ENCODE measurements around the gene SOX18.

SOX18 gene

GRCh38 chr20:64036346-64037198, 12.9 kb downstream of the SOX18 start:
- no peak for DNase-seq

GRCh38 chr20:64035933-64036345, 13.5 kb downstream of the SOX18 start, which contains the start of gene C20orf204:
Gene C20orf204 (plus strand): TSS chr20:64036182. CDS start chr20:64036324, 142 bp downstream.
- no peak for DNase-seq

- DNase-seq = no peak
These were observed 14.1 kb downstream of the SOX18 start for GRCh38 chr20:64035066-64035932.

- DNase-seq = no peak
These were observed 15.4 kb downstream of the SOX18 start for GRCh38 chr20:64033981-64034493.

- no peak for DNase-seq
These were observed 16.5 kb downstream of the SOX18 start for GRCh38 chr20:64032706-64033624.

GRCh38 chr20:64031822-64032314, 17.6 kb downstream of the SOX18 start:
- DNase-seq = no peak

GRCh38 chr20:64030371-64031134, 18.9 kb downstream of the SOX18 start:
- no peak for DNase-seq

- no peak for DNase-seq
These were observed 19.9 kb downstream of the SOX18 start for GRCh38 chr20:64029293-64030117.

- no peak for DNase-seq
These were observed 21.3 kb downstream of the SOX18 start for GRCh38 chr20:64027981-64028685.

GRCh38 chr20:64025826-64026412, 23.5 kb downstream of the SOX18 start:
- no peak for DNase-seq

- DNase-seq = no peak
These were observed 24.2 kb downstream of the SOX18 start for GRCh38 chr20:64025101-64025825.

GRCh38 chr20:64024141-64024990, 25.1 kb downstream of the SOX18 start:
- DNase-seq = no peak

GRCh38 chr20:64023361-64024140, 25.9 kb downstream of the SOX18 start:
- no peak for DNase-seq

GRCh38 chr20:64022671-64023360, 26.6 kb downstream of the SOX18 start:
- DNase-seq = no peak

- no peak for DNase-seq
These were observed 28.1 kb downstream of the SOX18 start for GRCh38 chr20:64021124-64021975.
